ENCODE measurements around the gene TSSC4. TPM values are rescaled to one million over a fixed set of nuclear protein-coding genes. Genes with fewer than 3 reads are reported as not detected.

Gene TSSC4
- total and polyA plus RNA-seq, 8 donors = 9.4 to 147 (median 53.2) TPM

GRCh38 chr11:2445746-2446551 is 45.4 kb downstream of the TSSC4 start:
- DNase-seq = peak; percentile 35 to 87
- Histone ChIP-seq H3K36me3 (no peaks in the 10 kb centered on the region), H3K27ac (peak overlapping the region; percentile 74 to 88 (median 82)), H3K4me3 (peak overlapping the region; percentile 43 to 63 (median 56)), H3K27me3 (peaks cover 5 to 86% (median 9%) of the 10 kb centered on the region in 3 donors), H3K9me3 (peaks cover 0 to 6% (median 0%) of the 10 kb centered on the region in 4 donors), H3K4me1 (peaks cover 19 to 51% (median 41%) of the 10 kb centered on the region in 4 donors)
- intact Hi-C loops (cut with DNase I; ENCODE audit: low total_unique reads) = no loop called here
- 19 to 37% (median 23%) methylated on average over 11 to 23 of the region's 23 CpGs for WGBS, 5 donors
- peak in 2 of 3 donors; percentile 73 to 74 for TF ChIP-seq POLR2AphosphoS5 (IDR thresholded peaks at IDR 0.05)
- no peak for TF ChIP-seq POLR2A (IDR thresholded peaks at IDR 0.05)

- H3K36me3 ChIP-seq = no peaks in the 10 kb centered on the region
- no peak for DNase-seq
- H3K27ac ChIP-seq = peak overlapping the region; percentile 74 to 88 (median 82)
- intact Hi-C loops (cut with DNase I; ENCODE audit: low total_unique reads) = no loop called here
- peak overlapping the region; percentile 43 to 63 (median 56) for H3K4me3 ChIP-seq
- peaks cover 19 to 51% (median 41%) of the 10 kb centered on the region in 4 donors for H3K4me1 ChIP-seq
- WGBS, 5 donors = 41 to 68% (median 45%) methylated on average over 13 to 15 of the region's 15 CpGs
- TF ChIP-seq POLR2A (IDR thresholded peaks at IDR 0.05) (no peak), POLR2AphosphoS5 (IDR thresholded peaks at IDR 0.05) (no peak), EP300 (IDR thresholded peaks at IDR 0.05) (no peak), CTCF (IDR thresholded peaks at IDR 0.05) (no peak)
- peaks cover 0 to 6% (median 0%) of the 10 kb centered on the region in 4 donors for H3K9me3 ChIP-seq
- peaks cover 5 to 86% (median 9%) of the 10 kb centered on the region in 3 donors for H3K27me3 ChIP-seq
Observed at GRCh38 chr11:2446590-2447252, 46.2 kb downstream of the TSSC4 start.

- H3K27me3 ChIP-seq = peaks cover 5 to 90% (median 9%) of the 10 kb centered on the region in 3 donors
- H3K4me3 ChIP-seq = peak overlapping the region; percentile 43 to 63 (median 56)
- WGBS, 5 donors = 54 to 87% (median 62%) methylated on average over 9 to 12 of the region's 12 CpGs
- H3K4me1 ChIP-seq = peaks cover 19 to 51% (median 41%) of the 10 kb centered on the region in 4 donors
- no peak for DNase-seq
- H3K9me3 ChIP-seq = peaks cover 0 to 6% (median 0%) of the 10 kb centered on the region in 4 donors
- no peak for TF ChIP-seq POLR2A (IDR thresholded peaks at IDR 0.05)
- TF ChIP-seq POLR2AphosphoS5 (IDR thresholded peaks at IDR 0.05) = no peak
- TF ChIP-seq EP300 (IDR thresholded peaks at IDR 0.05) = no peak
- TF ChIP-seq CTCF (IDR thresholded peaks at IDR 0.05) = no peak
- no peaks in the 10 kb centered on the region for H3K36me3 ChIP-seq
- intact Hi-C loops (cut with DNase I; ENCODE audit: low total_unique reads) = no loop called here
- peak overlapping the region; percentile 5 to 88 (median 82) for H3K27ac ChIP-seq
Observed at GRCh38 chr11:2447253-2447950, 46.9 kb downstream of the TSSC4 start.

GRCh38 chr11:2447951-2448650 is 47.6 kb downstream of the TSSC4 start:
- H3K4me3 ChIP-seq = peak overlapping the region in 2 of 4 donors; percentile 55 to 63

More at GRCh38 chr11:2447951-2448650, 47.6 kb downstream of the TSSC4 start:
- Histone ChIP-seq H3K36me3 (no peaks in the 10 kb centered on the region), H3K27ac (peak overlapping the region; percentile 5 to 88 (median 82)), H3K9me3 (peaks cover 0 to 6% (median 0%) of the 10 kb centered on the region in 4 donors), H3K4me1 (peaks cover 19 to 47% (median 41%) of the 10 kb centered on the region in 4 donors), H3K27me3 (peaks cover 5 to 88% (median 9%) of the 10 kb centered on the region in 3 donors)
- 65 to 76% (median 71%) methylated on average over 8 to 10 of the region's 10 CpGs for WGBS, 5 donors
- DNase-seq = no peak
- TF ChIP-seq EP300 (IDR thresholded peaks at IDR 0.05) (no peak), POLR2AphosphoS5 (IDR thresholded peaks at IDR 0.05) (no peak), CTCF (IDR thresholded peaks at IDR 0.05) (no peak), POLR2A (IDR thresholded peaks at IDR 0.05) (no peak)
- intact Hi-C loops (cut with DNase I; ENCODE audit: low total_unique reads) = no loop called here

All from stomach (tissue), 9 donors.